SU-DHL-6 (cell line): Measurements from ENCODE around the gene OR5B2.

ENCODE experiments used
- CTCF ChIP-seq: fragments of 200-600 bp; sonication (generic); IDR thresholded peaks from one replicate; pipeline ENCODE4 v1.5.1; 2017; ENCODE audit warnings: antibody characterized with exemption, mild to moderate bottlenecking, low read length, moderate library complexity; ENCODE audit not compliant: insufficient read depth, poor library complexity, severe bottlenecking
- EZH2phosphoT487 ChIP-seq: fragments of 200-600 bp; sonication (generic), shearing (Covaris generic); conservative IDR thresholded peaks from 2 replicates; pipeline ENCODE4 v1.6.1; 2018; ENCODE audit warnings: mild to moderate bottlenecking, antibody characterized with exemption, low read length, moderate library complexity, mixed read lengths

- no peak for TF ChIP-seq EZH2phosphoT487
- no peak for TF ChIP-seq CTCF
Observed at GRCh38 chr11:58429273-58429672, 1.4 kb upstream of the OR5B2 start.
